ENCODE results near the gene ZNF135. TPM values are rescaled to one million over a fixed set of nuclear protein-coding genes. Genes with fewer than 3 reads are reported as not detected.

ZNF135 gene
- total and polyA plus RNA-seq, 2 donors from 2014 or later, result 5.6 to 9.7 TPM

DNA sequence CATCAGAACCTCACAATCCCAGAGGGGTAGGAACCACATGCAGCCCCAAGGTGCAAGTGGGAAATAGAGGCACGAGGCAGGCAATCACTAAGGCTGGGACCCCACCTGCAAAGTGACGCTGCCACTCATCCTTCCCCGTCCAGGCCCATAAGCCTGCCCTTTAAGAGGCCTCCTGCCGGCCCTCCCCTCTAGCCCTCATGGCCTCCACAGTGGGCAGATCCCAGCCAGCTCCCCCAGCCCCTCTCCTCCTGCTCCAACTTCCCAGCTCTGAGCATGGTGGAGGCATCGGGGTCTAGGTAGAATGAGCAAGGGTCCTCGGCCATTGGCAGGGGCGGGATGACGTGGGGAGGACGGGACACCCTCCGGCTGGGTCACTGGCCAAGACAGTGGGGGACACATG, 36.2 kb downstream of the ZNF135 start:
- Histone ChIP-seq H3K27me3 (ENCODE audit: control insufficient read depth, insufficient read depth, low read length) (no peaks in the 10 kb centered on the region), H3K4me1 (ENCODE audit: control insufficient read depth in 2 of 3, insufficient read depth in 2 of 3, low read depth in 1 of 3, low read length in 3 of 3) (peaks cover 0 to 6% (median 0%) of the 10 kb centered on the region in 3 donors), H3K36me3 (ENCODE audit: control insufficient read depth in 2 of 3, insufficient read depth in 3 of 3, low read length in 3 of 3) (no peaks in the 10 kb centered on the region), H3K9me3 (ENCODE audit: control insufficient read depth in 2 of 3, insufficient read depth in 1 of 3, low read length in 3 of 3) (peaks cover 0 to 1% (median 0%) of the 10 kb centered on the region in 3 donors), H3K4me3 (ENCODE audit: low read length in 3 of 3) (no peak overlapping the region), H3K27ac (ENCODE audit: low read depth in 2 of 2, low read length in 2 of 2) (no peak overlapping the region), H3K9ac (ENCODE audit: low read length in 3 of 3) (no peak overlapping the region)
- FAIRE-seq (no peak), DNase-seq (no peak)
- intact Hi-C loops (cut with DNase I), result no loop called here
- no peak for TF ChIP-seq CTCF (IDR thresholded peaks at IDR 0.05; ENCODE audit: borderline replicate concordance, extremely low read depth, insufficient read depth)

DNA sequence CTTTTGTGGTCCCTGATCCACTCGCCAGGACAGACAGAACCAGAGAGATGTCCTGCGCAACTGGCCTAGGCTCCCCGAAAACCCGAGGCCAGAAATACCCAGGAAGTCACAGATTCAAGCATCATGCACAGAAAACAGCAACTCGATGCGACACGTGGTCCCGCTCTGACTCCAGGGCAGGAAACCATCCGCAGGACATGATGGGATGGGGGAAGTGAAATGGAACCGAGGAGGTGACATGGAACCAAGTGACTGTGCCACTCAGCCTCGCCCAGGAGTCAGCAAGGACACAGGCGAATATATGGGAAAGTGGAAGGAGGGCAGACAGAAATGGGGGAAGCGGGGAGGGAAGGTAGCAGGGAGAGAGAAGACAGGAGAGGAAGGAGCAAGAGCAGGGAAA, 37.8 kb downstream of the ZNF135 start:
- Histone ChIP-seq H3K36me3 (ENCODE audit: control insufficient read depth in 2 of 3, insufficient read depth in 3 of 3, low read length in 3 of 3) (no peaks in the 10 kb centered on the region), H3K4me1 (ENCODE audit: control insufficient read depth in 2 of 3, insufficient read depth in 2 of 3, low read depth in 1 of 3, low read length in 3 of 3) (peaks cover 0 to 6% (median 0%) of the 10 kb centered on the region in 3 donors), H3K9me3 (ENCODE audit: control insufficient read depth in 2 of 3, insufficient read depth in 1 of 3, low read length in 3 of 3) (peaks cover 0 to 1% (median 0%) of the 10 kb centered on the region in 3 donors), H3K9ac (ENCODE audit: low read length in 3 of 3) (peak overlapping the region in 1 of 3 donors; percentile 38), H3K27me3 (ENCODE audit: control insufficient read depth, insufficient read depth, low read length) (no peaks in the 10 kb centered on the region), H3K27ac (ENCODE audit: low read depth in 2 of 2, low read length in 2 of 2) (peak overlapping the region in 1 of 2 donors; percentile 97), H3K4me3 (ENCODE audit: low read length in 3 of 3) (peak overlapping the region; percentile 44 to 94 (median 50))
- DNase-seq (peak in 2 of 5 donors; percentile 3 to 7), FAIRE-seq (no peak)
- intact Hi-C loops (cut with DNase I), result no loop called here
- no peak for TF ChIP-seq CTCF (IDR thresholded peaks at IDR 0.05; ENCODE audit: borderline replicate concordance, extremely low read depth, insufficient read depth)

- peaks cover 0 to 6% (median 0%) of the 10 kb centered on the region in 3 donors for H3K4me1 ChIP-seq (ENCODE audit: control insufficient read depth in 2 of 3, insufficient read depth in 2 of 3, low read depth in 1 of 3, low read length in 3 of 3)
- no peaks in the 10 kb centered on the region for H3K36me3 ChIP-seq (ENCODE audit: control insufficient read depth in 2 of 3, insufficient read depth in 3 of 3, low read length in 3 of 3)
- DNase-seq (peak in 1 of 5 donors; percentile 76), FAIRE-seq (no peak)
- H3K9me3 ChIP-seq (ENCODE audit: control insufficient read depth in 2 of 3, insufficient read depth in 1 of 3, low read length in 3 of 3), result peaks cover 0 to 1% (median under 1%) of the 10 kb centered on the region in 3 donors
- H3K9ac ChIP-seq (ENCODE audit: low read length in 3 of 3), result peak overlapping the region in 1 of 3 donors; percentile 38
- H3K27ac ChIP-seq (ENCODE audit: low read depth in 2 of 2, low read length in 2 of 2), result peak overlapping the region in 1 of 2 donors; percentile 97
- no peaks in the 10 kb centered on the region for H3K27me3 ChIP-seq (ENCODE audit: control insufficient read depth, insufficient read depth, low read length)
- intact Hi-C loops (cut with DNase I), result no loop called here
- peak overlapping the region; percentile 44 to 94 (median 50) for H3K4me3 ChIP-seq (ENCODE audit: low read length in 3 of 3)
- TF ChIP-seq CTCF (IDR thresholded peaks at IDR 0.05; ENCODE audit: borderline replicate concordance, extremely low read depth, insufficient read depth), result no peak
Measured at GRCh38 chr19:58097349-58097748, 38.3 kb downstream of the ZNF135 start.

Measured in kidney (tissue), 14 donors.